Endothelial cell of umbilical vein (primary cell): ENCODE results near the gene MYLK2. TPM values are rescaled to one million over a fixed set of nuclear protein-coding genes. Genes with fewer than 3 reads are reported as not detected.

Experiments
- BruUV-seq: library from RNA; stranded (reverse); fragments of 400-500 nt; replicated peaks from 2 replicates; lab custom pipeline; 2021; lab: Mats Ljungman, UMichigan
- CTCF ChIA-PET: fragments of 300-600, 350-600 bp; sonication (Branson Sonifier 250); formaldehyde crosslinking; loops from one replicate; lab custom pipeline; 2021; ENCODE audit warnings: antibody characterized with exemption, inconsistent platforms; lab: Charles Lee
- POLR2A ChIA-PET: fragments of 300-600, 350-600 bp; sonication (Branson Sonifier 250); formaldehyde crosslinking; loops from one replicate; lab custom pipeline; 2021; ENCODE audit warnings: antibody characterized with exemption, inconsistent platforms; lab: Charles Lee
- DNase-seq: peaks from one replicate; pipeline ENCODE4 v3.0.0-alpha.2; 2011; ENCODE audit warnings: low read depth, low spot score
- FAIRE-seq: peaks from 2 replicates; lab custom pipeline; 2011; peaks lifted over from hg19 to GRCh38; lab: Jason Lieb, UNC
- H2AFZ ChIP-seq: 2 replicates; pipeline ENCODE4 v1.6.0; 2012; ENCODE audit warnings: low read depth, low read length, control low read depth, inconsistent platforms
- H3K27ac ChIP-seq: 2 replicates; pipeline ENCODE4 v1.5.1; 2011; ENCODE audit warnings: low read depth, mild to moderate bottlenecking, control low read depth, low read length, moderate library complexity; ENCODE audit not compliant: insufficient read depth
- H3K27me3 ChIP-seq, 2 experiments: 2 replicates each; pipeline versions ENCODE4 v1.6.0 to v1.6.1; 2011; ENCODE audit warnings: low read length in 2 of 2, mixed read lengths in 1 of 2; ENCODE audit not compliant: control insufficient read depth in 2 of 2, insufficient read depth in 2 of 2
- H3K36me3 ChIP-seq, 2 experiments: 2 replicates in 1 of 2; 3 replicates in 1 of 2; pipeline ENCODE4 v1.5.1; 2011; ENCODE audit warnings: low read length in 2 of 2, mild to moderate bottlenecking in 1 of 2, moderate library complexity in 1 of 2; ENCODE audit not compliant: control insufficient read depth in 2 of 2, insufficient read depth in 2 of 2; ENCODE audit errors: extremely low read depth in 1 of 2
- H3K4me1 ChIP-seq: 3 replicates; pipeline ENCODE4 v1.5.1; 2011; ENCODE audit warnings: mild to moderate bottlenecking, low read length; ENCODE audit not compliant: control insufficient read depth, insufficient read depth; ENCODE audit errors: extremely low read depth
- H3K4me2 ChIP-seq: 2 replicates; pipeline ENCODE4 v1.6.1; 2011; ENCODE audit warnings: low read length, control low read depth, mixed read lengths; ENCODE audit not compliant: insufficient read depth
- H3K4me3 ChIP-seq, 3 experiments: fragments of 200-600 bp in 1 of 3; sonication (generic), shearing (Covaris generic) in 1 of 3; replicated peaks in 1 of 3; 2 replicates each; pipeline ENCODE4 v1.5.1; 2011 to 2016; ENCODE audit warnings: control low read depth in 3 of 3, low read length in 3 of 3, mild to moderate bottlenecking in 2 of 3, inconsistent platforms in 1 of 3, low read depth in 1 of 3, moderate library complexity in 1 of 3; ENCODE audit not compliant: insufficient read depth in 1 of 3
- H3K79me2 ChIP-seq: 2 replicates; pipeline ENCODE4 v1.6.0; 2012; ENCODE audit warnings: low read length, inconsistent platforms; ENCODE audit not compliant: control insufficient read depth, insufficient read depth
- H3K9ac ChIP-seq: replicated peaks from 2 replicates; pipeline ENCODE3; 2011; ENCODE audit warnings: low read length, control low read depth; ENCODE audit not compliant: insufficient read depth; ENCODE audit errors: extremely low read depth
- H3K9me1 ChIP-seq: replicated peaks from 3 replicates; pipeline ENCODE4 v1.6.0; 2011; ENCODE audit warnings: mild to moderate bottlenecking, low read length; ENCODE audit not compliant: control insufficient read depth, insufficient read depth; ENCODE audit errors: extremely low read depth
- H3K9me3 ChIP-seq: replicated peaks from 2 replicates; pipeline ENCODE4 v1.5.1; 2012; ENCODE audit warnings: low read length, inconsistent platforms; ENCODE audit not compliant: control insufficient read depth, insufficient read depth
- H4K20me1 ChIP-seq: replicated peaks from 2 replicates; pipeline ENCODE3; 2011; ENCODE audit warnings: mild to moderate bottlenecking, low read length; ENCODE audit not compliant: control insufficient read depth, insufficient read depth; ENCODE audit errors: extremely low read depth
- CTCF ChIP-seq, 2 donors: IDR thresholded peaks; 1 replicate in 1 of 2; 2 replicates in 1 of 2; pipeline ENCODE4 v1.5.1; 2011; ENCODE audit warnings: low read length in 2 of 2, mild to moderate bottlenecking in 2 of 2, moderate library complexity in 2 of 2, control low read depth in 1 of 2, inconsistent platforms in 1 of 2, low read depth in 1 of 2; ENCODE audit not compliant: insufficient read depth in 1 of 2; ENCODE audit errors: extremely low read depth in 1 of 2
- EZH2 ChIP-seq: IDR thresholded peaks from 2 replicates; pipeline ENCODE4 v1.6.1; 2012; ENCODE audit warnings: borderline replicate concordance, low read depth, mild to moderate bottlenecking, moderate library complexity, low read length, inconsistent platforms; ENCODE audit not compliant: severe bottlenecking
- FOS ChIP-seq: IDR thresholded peaks from 2 replicates; pipeline ENCODE4 v1.6.1; 2011; ENCODE audit warnings: mild to moderate bottlenecking, low read length, moderate library complexity, borderline replicate concordance; ENCODE audit not compliant: insufficient read depth
- GATA2 ChIP-seq: IDR thresholded peaks from 2 replicates; pipeline ENCODE4 v1.7.0; 2011; ENCODE audit warnings: low read depth, mild to moderate bottlenecking, moderate library complexity, mixed read lengths, low read length; ENCODE audit not compliant: insufficient read length, insufficient read depth
- JUN ChIP-seq: IDR thresholded peaks from 2 replicates; pipeline ENCODE4 v1.6.1; 2011; ENCODE audit warnings: borderline replicate concordance, low read depth; ENCODE audit not compliant: insufficient read length, insufficient read depth
- MAX ChIP-seq: IDR thresholded peaks from 2 replicates; pipeline ENCODE4 v1.6.1; 2011; ENCODE audit not compliant: insufficient read depth, insufficient read length
- MYC ChIP-seq: IDR thresholded peaks from one replicate; pipeline ENCODE4 v1.6.1; 2011; ENCODE audit warnings: mild to moderate bottlenecking, low read depth, low read length
- POLR2A ChIP-seq: IDR thresholded peaks from 2 replicates; pipeline ENCODE4 v1.6.1; 2012; ENCODE audit warnings: low read depth, mild to moderate bottlenecking, control low read depth, low read length
- POLR2AphosphoS5 ChIP-seq: IDR thresholded peaks from 2 replicates; pipeline ENCODE4 v1.6.1; 2012; ENCODE audit warnings: low read depth, mild to moderate bottlenecking, control low read depth, low read length, moderate library complexity; ENCODE audit not compliant: insufficient read depth
- dilution Hi-C: fragments of 300-500 bp; cut with MboI; formaldehyde crosslinking; loops from one replicate; pipeline ENCODE4 v1.15.0; 2019; ENCODE audit warnings: low sequenced_read_pairs; ENCODE audit not compliant: extremely low pct_ligation_motif_present
- intact Hi-C: fragments of 100-400 bp; cut with micrococcal nuclease; formaldehyde crosslinking; loops from one replicate; pipeline ENCODE4 v1.10.0; 2022
- polyA plus RNA-seq, 4 experiments: library from polyadenylated mRNA; depleted of rRNA in 3 of 4; stranded (reverse) in 3 of 4; unstranded in 1 of 4; fragments of >200 nt; gene quantifications; 2 replicates each; pipeline versions ENCODE4 v1.2.1 to v1.2.3, GENCODE V29; 2011 to 2012; ENCODE audit warnings: missing spikeins in 1 of 4
- total RNA-seq: library from RNA; stranded (reverse); gene quantifications from 2 replicates; pipeline ENCODE4 v1.2.3, GENCODE V29; 2021

Gene MYLK2
- total and polyA plus RNA-seq, 2 donors (not counting 3 experiments of a cell fraction or from before 2014, with no cell fraction given) = 2.6 to 2.7 TPM

GRCh38 chr20:31872406-31872805, 53.2 kb downstream of the MYLK2 start:
- Histone ChIP-seq H3K27me3 (peaks cover 30 to 35% of the 10 kb centered on the region in 2 experiments), H3K4me2 (no peak overlapping the region), H2AFZ (no peak overlapping the region), H3K9me3 (no peaks in the 10 kb centered on the region), H3K9ac (no peak overlapping the region), H3K4me1 (no peaks in the 10 kb centered on the region), H3K4me3 (no peak overlapping the region), H3K79me2 (no peaks in the 10 kb centered on the region), H3K27ac (no peak overlapping the region), H4K20me1 (no peaks in the 10 kb centered on the region), H3K9me1 (no peaks in the 10 kb centered on the region), H3K36me3 (no peaks in the 10 kb centered on the region)
- FAIRE-seq (no peak), DNase-seq (no peak)
- TF ChIP-seq MAX (no peak), EZH2 (no peak), GATA2 (no peak), FOS (no peak), POLR2AphosphoS5 (no peak), POLR2A (no peak), JUN (no peak), MYC (no peak), CTCF (IDR thresholded peaks at IDR 0.05; ENCODE audit: extremely low read depth in 1 of 2, insufficient read depth in 1 of 2, low read depth in 1 of 2, low read length in 2 of 2) (no peak)
- ChIA-PET CTCF (interaction anchor here (1.1 to 2.1 kb wide), 2 partner anchors 9 to 158 kb away, joined by 3 to 7 read pairs; no protein-coding TSS in a partner anchor), POLR2A (no interaction called here)
- intact Hi-C loops (no loop called here), dilution Hi-C loops (no loop called here)
- BruUV-seq = no TSS peak
